GM19239 (cell line): ENCODE results near the gene UBE2Q2.

Experiments
- DNase-seq: peaks from one replicate; pipeline ENCODE4 v3.0.0; 2011; ENCODE audit warnings: low spot score; ENCODE audit not compliant: insufficient read length
- FAIRE-seq: peaks from 2 replicates; lab custom pipeline; 2011; peaks lifted over from hg19 to GRCh38; lab: Jason Lieb, UNC

Gene UBE2Q2

GRCh38 chr15:75918135-75918534, 74.9 kb downstream of the UBE2Q2 start:
- FAIRE-seq (no peak), DNase-seq (no peak)

GRCh38 chr15:75920079-75920478, 76.8 kb downstream of the UBE2Q2 start:
- DNase-seq (no peak), FAIRE-seq (no peak)

DNA sequence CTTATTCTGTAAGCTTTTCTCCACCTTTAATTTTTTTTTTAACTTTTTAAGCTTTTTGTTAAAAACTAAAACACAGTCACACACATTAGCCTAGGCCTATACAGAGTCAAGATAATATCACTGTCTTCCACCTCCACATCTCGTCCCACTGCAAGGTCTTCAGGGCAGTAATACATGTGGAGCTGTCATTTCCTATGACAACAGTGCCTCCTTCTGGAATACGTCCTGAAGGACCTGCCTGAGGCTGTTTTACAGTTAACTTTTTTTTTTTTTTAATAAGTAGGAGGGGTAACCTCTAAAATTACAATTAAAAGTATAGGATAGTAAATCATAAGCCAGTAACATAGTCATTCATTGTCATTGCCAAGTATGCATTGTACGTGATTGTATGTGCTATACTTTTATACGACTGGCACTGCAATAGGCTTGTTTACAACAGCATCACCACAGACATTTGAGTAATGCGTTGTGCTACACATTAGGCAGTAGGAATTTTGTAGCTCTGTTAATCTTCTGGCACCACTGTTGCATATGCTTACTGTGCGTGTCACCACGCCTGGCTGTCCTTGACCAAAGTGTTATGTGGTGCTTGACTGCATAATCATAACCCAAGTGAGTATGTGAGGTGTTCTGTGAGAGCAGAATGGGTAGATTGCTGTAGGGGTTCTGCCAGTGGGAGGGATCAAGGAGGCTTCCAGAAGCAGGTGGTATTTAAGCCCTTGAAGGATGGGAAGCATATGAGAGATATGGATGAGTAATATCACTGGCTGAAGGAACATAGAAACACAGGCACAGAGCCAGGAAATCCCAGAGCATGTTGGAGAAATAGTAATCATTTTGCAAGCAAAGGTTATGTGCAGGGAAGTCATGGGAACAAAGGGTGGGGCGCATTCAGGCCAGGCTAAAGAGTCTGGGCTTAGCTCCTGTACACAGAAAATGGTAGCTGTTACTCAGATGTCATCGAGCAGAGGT, 78.8 kb downstream of the UBE2Q2 start:
- no peak for FAIRE-seq
- no peak for DNase-seq

- no peak for FAIRE-seq
- DNase-seq = no peak
Measured at GRCh38 chr15:75923756-75924155, 80.5 kb downstream of the UBE2Q2 start.

- FAIRE-seq (no peak), DNase-seq (no peak)
Measured at GRCh38 chr15:75924576-75924975, 81.3 kb downstream of the UBE2Q2 start.

DNA sequence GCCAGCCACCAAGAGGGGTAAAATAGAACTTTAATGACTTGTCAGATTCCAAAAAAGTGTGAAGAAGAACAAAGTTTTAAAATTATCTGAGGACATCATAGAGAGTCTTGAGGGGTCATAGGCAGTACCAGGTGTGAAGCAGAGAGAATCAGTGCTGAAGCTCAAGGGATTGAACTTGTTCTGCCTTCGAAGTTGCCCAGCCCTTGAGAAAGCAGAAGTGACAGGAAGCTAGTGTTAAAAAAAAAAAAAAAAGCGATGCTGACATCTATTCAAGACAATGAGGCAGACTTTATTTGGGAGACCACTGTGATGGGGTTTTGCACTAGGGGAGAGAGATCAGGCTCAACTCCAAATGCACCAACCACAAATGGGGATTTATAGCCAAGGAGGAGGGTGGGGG, 82.2 kb downstream of the UBE2Q2 start:
- no peak for FAIRE-seq
- DNase-seq = no peak

DNA sequence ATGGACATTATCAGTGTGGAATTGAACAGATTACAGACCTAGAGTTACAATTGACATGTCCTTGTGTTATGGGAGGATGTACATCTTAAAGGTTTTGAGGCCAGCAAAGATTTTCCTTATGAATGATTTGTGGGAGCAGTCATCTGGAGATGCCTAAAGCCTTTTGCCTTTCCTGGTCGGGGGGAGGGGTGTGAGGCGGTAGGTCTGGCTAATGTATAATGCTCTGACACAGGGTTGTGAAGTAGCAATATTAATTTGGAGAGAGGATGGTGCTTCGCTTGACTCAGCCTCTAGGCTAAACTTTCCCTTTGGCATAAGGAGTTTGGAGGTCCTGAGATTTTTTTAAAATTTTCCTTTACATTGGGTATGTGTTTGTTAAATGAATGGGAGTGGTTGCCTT, 83.7 kb downstream of the UBE2Q2 start:
- no peak for FAIRE-seq
- DNase-seq = no peak

DNA sequence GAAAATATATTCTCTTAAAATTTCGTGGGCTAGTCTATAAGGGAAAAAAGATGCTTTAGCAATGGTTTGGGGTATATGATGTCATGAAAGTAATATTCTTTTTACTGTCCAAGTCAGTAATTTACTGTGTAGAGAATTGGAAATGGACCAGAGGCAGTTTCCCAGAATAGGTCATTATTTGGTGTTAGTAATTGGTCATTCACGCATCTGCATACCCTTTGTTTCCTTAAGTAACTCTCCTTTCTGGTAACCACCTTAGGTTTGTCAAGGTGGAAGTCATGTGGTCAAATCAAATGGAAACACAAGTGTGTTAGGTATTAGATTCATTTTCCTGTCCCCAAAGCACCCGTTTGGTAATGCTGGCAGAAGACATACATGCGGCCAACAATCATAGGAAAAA, 84.4 kb downstream of the UBE2Q2 start:
- DNase-seq = no peak
- no peak for FAIRE-seq

- FAIRE-seq (no peak), DNase-seq (no peak)
Measured at GRCh38 chr15:75928680-75929608, 85.7 kb downstream of the UBE2Q2 start.

DNA sequence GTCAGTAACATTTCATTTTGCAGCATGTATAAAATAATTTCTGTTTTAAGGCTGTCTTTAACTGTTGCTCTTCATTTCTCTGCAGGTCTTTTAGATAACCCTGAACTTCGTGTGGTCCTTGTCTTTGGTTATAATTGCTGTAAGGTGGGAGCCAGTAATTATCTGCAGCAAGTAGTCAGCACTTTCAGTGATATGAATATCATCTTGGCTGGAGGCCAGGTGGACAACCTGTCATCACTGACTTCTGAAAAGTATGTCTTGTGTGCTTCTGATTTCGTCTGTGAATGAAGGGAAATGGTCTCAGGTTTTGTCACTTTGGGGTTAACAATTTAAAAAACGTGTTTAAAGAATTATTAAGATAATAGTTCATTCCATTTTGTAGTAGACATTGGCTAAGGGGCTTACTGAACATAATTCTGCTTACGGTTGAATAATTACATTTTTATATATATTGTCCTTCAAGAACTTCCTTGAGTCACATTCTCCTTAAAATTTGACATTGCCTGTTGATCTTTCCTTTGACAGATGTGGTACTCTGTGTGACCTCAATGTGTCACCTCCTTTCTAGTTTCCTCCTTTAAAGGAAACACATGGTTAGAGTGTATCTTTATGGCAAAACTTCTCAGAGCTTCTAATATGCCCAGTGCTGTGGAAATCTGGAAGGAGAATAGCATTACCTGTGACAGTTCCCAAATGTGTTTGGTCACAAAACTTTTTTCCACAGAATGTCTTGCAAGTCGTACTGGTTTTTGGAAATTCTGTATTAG, 86.7 kb downstream of the UBE2Q2 start:
- FAIRE-seq = no peak
- no peak for DNase-seq

GRCh38 chr15:75930866-75931265, 87.6 kb downstream of the UBE2Q2 start:
- DNase-seq = no peak
- FAIRE-seq = no peak

- no peak for FAIRE-seq
Measured at GRCh38 chr15:75942464-75942863, 99.2 kb downstream of the UBE2Q2 start.

DNA sequence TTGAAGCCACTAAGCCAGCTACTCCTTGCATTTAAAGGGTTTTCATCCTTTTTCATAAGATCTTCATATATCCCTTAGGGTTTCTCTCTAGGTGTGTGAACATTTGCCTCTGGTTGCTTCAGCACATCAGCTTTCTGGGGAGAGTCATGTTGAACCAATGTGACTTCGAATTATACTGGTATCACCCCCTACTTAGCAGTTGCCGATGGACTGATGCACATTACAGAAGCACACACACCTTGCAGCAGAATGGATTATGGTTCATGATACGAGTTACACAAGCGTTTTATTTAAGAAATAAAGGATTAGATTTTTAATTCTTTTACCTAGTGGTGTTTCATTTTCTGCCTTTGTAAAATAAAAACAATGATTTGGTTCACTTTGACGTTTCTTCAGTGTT, 100.0 kb downstream of the UBE2Q2 start:
- FAIRE-seq = no peak

More at GRCh38 chr15:75942464-75942863, 99.2 kb downstream of the UBE2Q2 start:
- DNase-seq = no peak

GRCh38 chr15:75943713-75944215, 100.5 kb downstream of the UBE2Q2 start:
- no peak for DNase-seq
- no peak for FAIRE-seq

More for the DNA sequence above, 100.0 kb downstream of the UBE2Q2 start:
- DNase-seq = no peak

DNA sequence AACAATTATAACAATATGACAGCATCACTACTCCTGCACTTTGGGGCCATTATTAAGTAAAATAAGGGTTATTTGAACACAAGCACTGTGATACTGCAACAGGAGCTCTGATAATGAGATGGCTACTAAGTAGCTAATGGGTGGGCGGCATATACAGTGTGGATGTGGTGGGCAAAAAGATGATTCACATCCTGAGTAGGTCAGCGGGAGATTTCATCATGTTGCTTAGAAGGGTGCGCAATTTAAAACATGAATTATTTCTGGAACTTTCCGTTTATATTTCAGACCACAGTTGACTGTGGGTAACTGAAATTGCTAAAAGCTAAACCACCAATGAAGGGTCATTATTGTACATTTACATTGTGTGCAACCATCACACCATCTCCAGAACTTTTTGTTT, 102.7 kb downstream of the UBE2Q2 start:
- FAIRE-seq (no peak), DNase-seq (no peak)

- FAIRE-seq (no peak), DNase-seq (no peak)
Measured at GRCh38 chr15:75947092-75947491, 103.8 kb downstream of the UBE2Q2 start.

DNA sequence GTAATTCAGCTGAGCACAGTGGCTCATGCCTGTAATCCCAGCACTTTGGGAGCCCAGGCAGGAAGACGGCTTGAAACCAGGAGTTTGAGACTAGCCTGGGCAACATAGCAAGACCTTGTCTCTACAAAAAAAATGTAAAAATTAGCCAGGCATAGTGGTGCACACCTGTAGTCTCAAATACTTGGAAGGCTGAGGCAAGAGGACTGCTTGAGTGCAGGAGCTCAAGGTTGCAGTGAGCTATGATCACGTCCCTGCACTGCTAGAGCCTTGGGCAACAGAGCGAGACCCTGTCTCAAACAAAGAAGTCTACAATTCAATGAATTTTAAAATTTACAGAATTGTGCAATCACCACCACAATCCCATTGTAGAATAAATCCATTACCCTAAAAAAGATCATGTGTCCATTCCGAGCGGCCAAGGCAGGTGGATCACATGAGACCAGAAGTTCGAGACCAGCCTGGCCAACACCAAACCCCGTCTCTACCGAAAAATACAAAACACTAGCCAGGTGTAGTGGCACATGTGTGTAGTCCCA, 105.6 kb downstream of the UBE2Q2 start:
- FAIRE-seq (no peak), DNase-seq (no peak)
